Parietal lobe (tissue), 2 donors: ENCODE results near the gene RAB34. TPM values are rescaled to one million over a fixed set of nuclear protein-coding genes. Genes with fewer than 3 reads are reported as not detected.

Source experiments
- small RNA-seq: library from RNA; depleted of rRNA; stranded (forward); fragments of <200 nt; gene quantifications from one replicate; pipeline ENCODE3, GENCODE V24; 2014; ENCODE audit warnings: low replicate concordance
- total RNA-seq: library from RNA; depleted of rRNA; stranded (reverse); fragments of >200 nt; gene quantifications from one replicate; pipeline ENCODE4 v1.2.3, GENCODE V29; 2014

Gene RAB34, protein sequence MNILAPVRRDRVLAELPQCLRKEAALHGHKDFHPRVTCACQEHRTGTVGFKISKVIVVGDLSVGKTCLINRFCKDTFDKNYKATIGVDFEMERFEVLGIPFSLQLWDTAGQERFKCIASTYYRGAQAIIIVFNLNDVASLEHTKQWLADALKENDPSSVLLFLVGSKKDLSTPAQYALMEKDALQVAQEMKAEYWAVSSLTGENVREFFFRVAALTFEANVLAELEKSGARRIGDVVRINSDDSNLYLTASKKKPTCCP
- total RNA-seq: 15.3 TPM

GRCh38 chr17:28717578-28718332, at the start of gene RAB34:
RAB34 (minus strand) TSS chr17:28717868; CDS start chr17:28717266, 602 bp downstream.

DNA sequence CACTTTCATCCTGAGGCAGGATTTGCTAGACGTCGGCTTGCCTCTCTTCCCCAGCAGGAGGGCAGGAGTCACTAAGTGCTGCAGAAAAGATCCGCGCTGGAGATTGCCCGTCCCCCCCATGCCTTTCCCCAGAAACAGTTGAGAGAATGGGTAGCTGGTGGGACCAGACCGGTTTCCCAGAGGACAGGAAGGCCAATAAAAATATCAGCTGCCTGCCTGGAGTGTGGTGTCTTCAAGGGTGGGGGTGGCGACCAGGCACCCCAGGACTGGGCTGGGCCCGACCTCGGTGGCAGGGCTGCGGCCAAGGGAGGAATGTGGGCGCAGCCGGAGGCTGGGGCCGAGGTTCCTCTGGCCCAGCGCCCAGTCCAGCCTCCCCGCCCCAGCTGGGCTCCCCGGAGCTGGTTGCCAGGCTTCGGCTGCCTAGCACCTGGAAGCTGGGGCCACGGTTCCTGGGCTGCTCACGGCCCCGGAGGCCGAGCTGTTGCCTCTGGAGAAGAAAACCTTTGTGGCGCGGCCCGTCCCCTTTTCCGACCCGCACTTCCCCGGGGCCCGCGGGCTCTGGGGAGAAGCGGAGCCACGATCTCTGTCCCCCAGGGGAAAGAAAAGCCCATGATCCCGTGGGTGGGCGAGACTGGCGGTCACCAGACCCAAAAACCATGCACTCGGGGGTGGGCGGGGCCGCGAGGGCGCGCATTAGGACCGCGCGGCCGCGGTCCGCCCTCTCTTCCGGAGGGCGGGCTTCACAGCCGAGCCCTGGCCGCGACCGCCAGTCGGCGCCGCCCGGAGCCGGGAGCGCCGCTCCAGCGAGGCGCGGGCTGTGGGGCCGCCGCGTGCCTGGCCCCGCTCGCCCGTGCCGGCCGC, 25.8 kb upstream of the RAB34 start, which contains the start of gene TRAF4:
Gene TRAF4, plus strand, starts transcription at position 769 of the 861 bp plus-strand sequence. CDS start 102 bp downstream, outside the sequence.

DNA sequence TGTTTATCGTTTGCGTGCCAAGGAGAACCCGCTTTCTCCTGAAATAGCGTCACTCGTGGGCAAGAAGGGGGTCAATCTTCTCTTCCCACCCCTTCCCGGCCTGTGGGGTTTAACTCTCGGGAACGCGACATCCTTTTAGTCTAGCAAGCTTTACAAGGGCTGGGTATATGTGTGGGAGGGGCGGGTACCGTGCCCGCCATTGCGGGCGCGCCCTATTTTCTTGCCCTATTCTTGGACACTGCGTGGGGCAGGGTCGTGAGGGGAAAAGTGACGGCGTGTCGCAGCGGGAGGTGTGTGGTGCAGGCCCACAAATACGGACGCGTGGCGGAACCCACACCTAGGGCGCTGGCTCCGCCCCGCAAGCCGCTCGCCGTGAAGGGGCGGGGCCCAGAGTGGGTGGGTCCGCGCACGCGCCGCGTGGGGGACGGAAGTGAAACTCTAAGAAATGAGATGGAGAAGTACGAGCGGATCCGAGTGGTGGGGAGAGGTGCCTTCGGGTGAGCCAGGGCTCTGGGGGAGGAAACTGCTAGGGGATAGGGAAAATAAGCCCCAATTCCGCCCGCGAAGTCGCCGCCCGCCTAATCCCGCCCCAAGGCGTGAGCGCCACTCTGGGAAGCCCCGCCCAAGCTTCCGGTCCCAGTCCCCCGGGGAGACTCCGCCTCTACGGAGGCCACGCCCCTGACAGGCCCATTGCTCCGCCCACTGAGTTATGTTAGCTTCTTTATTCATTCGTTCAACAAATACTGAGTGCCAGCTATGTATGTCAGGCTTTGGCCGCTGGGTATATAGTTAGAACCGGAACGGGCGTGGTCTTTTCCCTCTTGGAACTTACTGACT, 10.9 kb upstream of the RAB34 start, which contains the start of gene NEK8:
Gene NEK8, plus strand, starts transcription at position 425 of the 837 bp plus-strand sequence. Its CDS starts 26 bp downstream, at position 451.

DNA sequence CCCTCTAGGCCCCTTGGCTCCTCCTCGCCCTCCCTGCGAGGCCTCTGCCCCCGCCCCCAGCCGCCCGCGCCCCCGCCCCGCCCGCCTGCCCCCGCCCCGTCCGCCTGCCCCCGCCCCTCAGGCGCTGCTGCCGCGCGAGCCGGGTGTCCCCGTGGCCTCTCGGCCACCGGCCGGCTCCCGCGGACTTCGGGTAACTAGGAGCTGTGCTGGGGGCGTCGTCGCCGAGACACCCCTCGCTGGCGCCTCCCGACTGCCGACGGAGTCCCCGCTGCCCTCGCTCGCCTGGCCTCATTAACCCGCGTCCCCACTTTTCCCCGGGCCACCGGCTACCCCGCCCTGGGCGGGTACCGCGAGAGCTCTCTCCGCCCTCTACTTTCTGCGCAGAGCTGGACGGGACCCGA, 8.6 kb upstream of the RAB34 start, which contains the start of gene TLCD1:
Gene TLCD1, minus strand, starts transcription at position 8 of the 401 bp plus-strand sequence. CDS start 136 bp downstream, outside the sequence.

DNA sequence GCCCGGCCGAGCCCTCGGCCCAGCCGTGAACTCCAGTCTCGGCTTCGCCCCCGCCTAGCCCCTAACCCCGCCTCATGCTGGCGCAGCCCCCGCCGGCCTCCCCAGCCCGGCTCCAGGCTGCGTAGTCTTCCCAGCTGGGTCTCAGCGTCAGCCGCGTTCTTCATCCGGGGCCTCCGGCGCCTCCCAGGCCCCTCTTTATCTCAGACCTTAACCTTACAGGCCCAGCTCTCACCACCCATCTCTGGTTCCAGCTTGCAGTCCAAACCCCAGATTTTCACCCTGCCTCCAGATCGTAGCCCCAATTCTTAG, 6.0 kb downstream of the RAB34 start, which contains the start of gene PROCA1:
Gene PROCA1, minus strand, starts transcription at position 166 of the 309 bp plus-strand sequence. CDS start 228 bp downstream, outside the sequence.

Small RNA genes within 50 kb of the gene (small RNA-seq; reads per million reads assigned to genes)
- not detected for gene SNORD42A
- gene SNORD42B: not detected
- not detected for gene SNORD4A
- not detected for gene SNORD4B

Other genes with a start within 250 kb of the RAB34 start
- gene SLC13A2, start 244.2 kb downstream of the RAB34 start, total RNA-seq: not detected
- gene FOXN1, start 211.5 kb downstream of the RAB34 start, total RNA-seq: not detected
- 34.4 TPM for gene UNC119, start 165.2 kb downstream of the RAB34 start, total RNA-seq
- gene PIGS, start 146.3 kb downstream of the RAB34 start, total RNA-seq: 24.4 TPM
- gene ALDOC, start 141.0 kb downstream of the RAB34 start, total RNA-seq: 71.1 TPM
- gene SPAG5, start 118.8 kb downstream of the RAB34 start, total RNA-seq: 17.8 TPM
- 62.0 TPM for gene RSKR, start 103.7 kb downstream of the RAB34 start, total RNA-seq
- gene BLTP2, start 72.7 kb downstream of the RAB34 start, total RNA-seq: 200 TPM
- gene SDF2, start 56.0 kb downstream of the RAB34 start, total RNA-seq: 36.0 TPM
- gene SUPT6H, start 55.7 kb downstream of the RAB34 start, total RNA-seq: 67.0 TPM
- 5.0 TPM for gene PROCA1, start 6.0 kb downstream of the RAB34 start, total RNA-seq
- gene RPL23A, start 2.1 kb upstream of the RAB34 start, total RNA-seq: 305 TPM
- not detected for gene TLCD1, start 8.4 kb upstream of the RAB34 start, total RNA-seq
- gene NEK8, start 10.9 kb upstream of the RAB34 start, total RNA-seq: 2.2 TPM
- 48.8 TPM for gene TRAF4, start 26.1 kb upstream of the RAB34 start, total RNA-seq
- 17.8 TPM for gene FAM222B, start 124.9 kb upstream of the RAB34 start, total RNA-seq
- gene ERAL1, start 137.1 kb upstream of the RAB34 start, total RNA-seq: 36.6 TPM
- gene FLOT2, start 179.9 kb upstream of the RAB34 start, total RNA-seq: 30.4 TPM
- 28.5 TPM for gene DHRS13, start 185.2 kb upstream of the RAB34 start, total RNA-seq
- 32.2 TPM for gene PHF12, start 233.7 kb upstream of the RAB34 start, total RNA-seq